A673 (cell line): ENCODE measurements around the gene ADAMTSL3.

Experiments used
- EZH2 ChIP-seq: fragments of 200-600 bp; sonication (generic); IDR thresholded peaks from 2 replicates; pipeline ENCODE4 v1.6.1; 2017; ENCODE audit warnings: borderline replicate concordance, low read depth, mild to moderate bottlenecking, mixed read lengths, antibody characterized with exemption, low read length; ENCODE audit not compliant: poor library complexity, severe bottlenecking
- TF ChIP-seq, protein P1 (sequence below): fragments of 300-800, 200-600 bp; sonication (generic); conservative IDR thresholded peaks from 2 replicates; pipeline ENCODE4 v1.5.1; 2017; ENCODE audit warnings: low read depth, mild to moderate bottlenecking, antibody characterized with exemption, low read length, moderate library complexity, mixed read lengths

DNA sequence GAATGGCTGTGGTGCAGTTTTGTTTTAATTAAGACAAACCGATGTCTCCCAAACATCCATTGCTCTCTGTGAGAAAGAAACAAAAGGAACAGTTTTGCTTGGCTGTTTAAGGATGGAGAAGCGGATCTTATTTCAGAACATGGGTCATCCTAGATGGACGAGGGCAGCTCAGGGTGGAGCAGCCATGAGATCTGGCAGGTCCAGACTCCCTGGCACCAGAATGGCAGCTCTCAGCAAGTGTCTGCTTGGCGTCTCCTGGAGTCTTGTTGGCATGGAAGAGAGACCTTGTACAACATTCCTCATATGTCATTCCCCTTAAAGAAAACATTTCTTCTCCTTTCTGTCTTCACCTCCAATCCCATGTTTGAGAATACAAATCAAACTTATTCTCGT, 93.8 kb downstream of the ADAMTSL3 start:
- TF ChIP-seq, protein P1, sequence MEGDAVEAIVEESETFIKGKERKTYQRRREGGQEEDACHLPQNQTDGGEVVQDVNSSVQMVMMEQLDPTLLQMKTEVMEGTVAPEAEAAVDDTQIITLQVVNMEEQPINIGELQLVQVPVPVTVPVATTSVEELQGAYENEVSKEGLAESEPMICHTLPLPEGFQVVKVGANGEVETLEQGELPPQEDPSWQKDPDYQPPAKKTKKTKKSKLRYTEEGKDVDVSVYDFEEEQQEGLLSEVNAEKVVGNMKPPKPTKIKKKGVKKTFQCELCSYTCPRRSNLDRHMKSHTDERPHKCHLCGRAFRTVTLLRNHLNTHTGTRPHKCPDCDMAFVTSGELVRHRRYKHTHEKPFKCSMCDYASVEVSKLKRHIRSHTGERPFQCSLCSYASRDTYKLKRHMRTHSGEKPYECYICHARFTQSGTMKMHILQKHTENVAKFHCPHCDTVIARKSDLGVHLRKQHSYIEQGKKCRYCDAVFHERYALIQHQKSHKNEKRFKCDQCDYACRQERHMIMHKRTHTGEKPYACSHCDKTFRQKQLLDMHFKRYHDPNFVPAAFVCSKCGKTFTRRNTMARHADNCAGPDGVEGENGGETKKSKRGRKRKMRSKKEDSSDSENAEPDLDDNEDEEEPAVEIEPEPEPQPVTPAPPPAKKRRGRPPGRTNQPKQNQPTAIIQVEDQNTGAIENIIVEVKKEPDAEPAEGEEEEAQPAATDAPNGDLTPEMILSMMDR, result no peak
- no peak for TF ChIP-seq EZH2
